ENCODE measurements around the gene CDCA4.

DNA sequence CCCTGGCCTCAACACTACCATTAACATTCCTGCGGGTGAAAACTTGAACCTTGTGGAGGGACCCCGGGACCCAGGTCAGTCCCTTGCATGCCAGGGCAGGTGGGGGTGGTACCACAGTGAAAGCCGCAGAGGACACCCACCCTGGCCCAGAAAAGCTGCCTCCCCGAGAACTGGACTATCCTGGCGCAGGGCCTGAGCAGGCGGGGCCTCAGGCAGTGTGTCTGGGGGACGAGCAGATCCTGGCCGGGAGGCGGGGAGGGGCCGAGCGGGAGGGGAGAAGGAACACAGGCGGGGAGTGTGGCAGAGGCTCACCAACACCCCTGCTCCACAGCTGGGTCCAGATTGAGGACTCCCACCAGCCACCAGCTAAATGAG, 52.7 kb downstream of the CDCA4 start:
- TF ChIP-seq, protein P1, sequence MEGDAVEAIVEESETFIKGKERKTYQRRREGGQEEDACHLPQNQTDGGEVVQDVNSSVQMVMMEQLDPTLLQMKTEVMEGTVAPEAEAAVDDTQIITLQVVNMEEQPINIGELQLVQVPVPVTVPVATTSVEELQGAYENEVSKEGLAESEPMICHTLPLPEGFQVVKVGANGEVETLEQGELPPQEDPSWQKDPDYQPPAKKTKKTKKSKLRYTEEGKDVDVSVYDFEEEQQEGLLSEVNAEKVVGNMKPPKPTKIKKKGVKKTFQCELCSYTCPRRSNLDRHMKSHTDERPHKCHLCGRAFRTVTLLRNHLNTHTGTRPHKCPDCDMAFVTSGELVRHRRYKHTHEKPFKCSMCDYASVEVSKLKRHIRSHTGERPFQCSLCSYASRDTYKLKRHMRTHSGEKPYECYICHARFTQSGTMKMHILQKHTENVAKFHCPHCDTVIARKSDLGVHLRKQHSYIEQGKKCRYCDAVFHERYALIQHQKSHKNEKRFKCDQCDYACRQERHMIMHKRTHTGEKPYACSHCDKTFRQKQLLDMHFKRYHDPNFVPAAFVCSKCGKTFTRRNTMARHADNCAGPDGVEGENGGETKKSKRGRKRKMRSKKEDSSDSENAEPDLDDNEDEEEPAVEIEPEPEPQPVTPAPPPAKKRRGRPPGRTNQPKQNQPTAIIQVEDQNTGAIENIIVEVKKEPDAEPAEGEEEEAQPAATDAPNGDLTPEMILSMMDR (IDR thresholded peaks at IDR 0.05), result no peak
- TF ChIP-seq CEBPB (IDR thresholded peaks at IDR 0.05) (no peak), RAD21 (conservative IDR thresholded peaks at IDR 0.05 in 1 of 2, IDR thresholded peaks at IDR 0.05 in 1 of 2) (no peak), BHLHE40 (IDR thresholded peaks at IDR 0.05; ENCODE audit: low read depth, low read length) (no peak), MAX (IDR thresholded peaks at IDR 0.05) (no peak)

All from A549 (cell line).